GM12892 (cell line): Measurements from ENCODE around the gene HERC3.
"Not testable (repeated sequence)": the region's sequence is repeated elsewhere in the genome, so short reads cannot be mapped to it uniquely, and the experiment has no call there.

ENCODE experiments used
- DNase-seq: peaks from one replicate; pipeline ENCODE4 v3.0.0; 2011; ENCODE audit not compliant: insufficient read length
- FAIRE-seq: peaks from 2 replicates; lab custom pipeline; 2011; peaks lifted over from hg19 to GRCh38; lab: Jason Lieb, UNC
- POLR2A ChIP-seq: IDR thresholded peaks from 2 replicates; pipeline ENCODE4 v1.6.1; 2011; ENCODE audit warnings: low read depth, low read length, control low read depth
- POLR2AphosphoS5 ChIP-seq: IDR thresholded peaks from 2 replicates; pipeline ENCODE4 v1.6.1; 2011; ENCODE audit warnings: low read depth, low read length, control low read depth
- TAF1 ChIP-seq: IDR thresholded peaks from 2 replicates; pipeline ENCODE4 v1.6.1; 2011; ENCODE audit warnings: low read depth, mild to moderate bottlenecking, control low read depth, low read length, borderline replicate concordance

The HERC3 gene

DNA sequence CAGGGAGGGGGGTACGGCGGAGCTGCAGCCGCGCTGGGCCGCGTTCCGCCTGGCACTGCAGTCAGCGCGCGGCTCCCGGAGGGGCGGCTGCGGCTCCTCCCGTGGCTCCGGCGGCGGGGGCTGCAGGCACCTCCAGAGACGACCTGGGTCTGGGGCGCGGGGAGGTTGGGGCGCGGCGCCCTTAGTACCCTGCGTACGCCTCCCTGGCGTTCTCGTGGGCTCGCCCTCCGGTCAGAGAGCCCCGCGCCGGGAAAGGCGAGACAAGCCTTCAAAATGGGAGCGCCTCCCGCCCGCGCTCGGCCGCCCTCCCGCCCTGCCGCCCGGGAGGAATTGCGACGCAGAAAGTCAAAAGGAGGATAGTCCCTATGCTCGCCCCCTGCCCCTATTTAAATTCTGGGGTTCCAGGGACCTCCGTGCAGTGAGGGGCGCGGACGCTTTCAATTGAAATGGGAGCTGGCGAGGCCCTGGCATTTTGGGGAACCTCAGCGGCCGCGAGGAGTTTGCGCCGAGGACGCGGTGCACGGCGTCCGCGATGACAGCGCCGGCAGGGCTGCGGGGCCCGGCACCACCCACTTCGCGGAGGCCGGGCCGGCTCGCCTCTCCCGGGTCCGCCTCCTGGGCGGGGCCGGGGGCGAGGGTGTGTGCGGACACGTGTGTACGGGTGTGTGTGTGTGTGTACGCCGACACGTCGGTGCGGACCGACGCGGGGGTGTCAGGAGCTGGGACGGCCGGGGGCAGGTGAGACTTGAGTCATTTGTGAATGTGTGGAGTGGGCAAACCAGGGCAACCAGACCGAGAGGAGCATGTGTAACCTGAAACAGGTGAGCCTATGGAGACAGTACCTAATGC, 544 bp downstream of the HERC3 start:
- FAIRE-seq (peak; percentile 95), DNase-seq (peak; percentile 88)
- TF ChIP-seq POLR2A (no peak), POLR2AphosphoS5 (no peak), TAF1 (no peak)

- DNase-seq (no peak), FAIRE-seq (no peak)
- TF ChIP-seq POLR2AphosphoS5, result no peak
Observed at GRCh38 chr4:88597970-88598660, 5.8 kb downstream of the HERC3 start.

- TF ChIP-seq TAF1 (no peak), POLR2AphosphoS5 (no peak), POLR2A (no peak)
- no peak for DNase-seq
- FAIRE-seq, result no peak
Observed at GRCh38 chr4:88599298-88599697, 7.0 kb downstream of the HERC3 start.

- peak; percentile 46 for FAIRE-seq
- TF ChIP-seq POLR2A (no peak), TAF1 (no peak), POLR2AphosphoS5 (no peak)
- no peak for DNase-seq
Observed at GRCh38 chr4:88599714-88600113, 7.4 kb downstream of the HERC3 start.

DNA sequence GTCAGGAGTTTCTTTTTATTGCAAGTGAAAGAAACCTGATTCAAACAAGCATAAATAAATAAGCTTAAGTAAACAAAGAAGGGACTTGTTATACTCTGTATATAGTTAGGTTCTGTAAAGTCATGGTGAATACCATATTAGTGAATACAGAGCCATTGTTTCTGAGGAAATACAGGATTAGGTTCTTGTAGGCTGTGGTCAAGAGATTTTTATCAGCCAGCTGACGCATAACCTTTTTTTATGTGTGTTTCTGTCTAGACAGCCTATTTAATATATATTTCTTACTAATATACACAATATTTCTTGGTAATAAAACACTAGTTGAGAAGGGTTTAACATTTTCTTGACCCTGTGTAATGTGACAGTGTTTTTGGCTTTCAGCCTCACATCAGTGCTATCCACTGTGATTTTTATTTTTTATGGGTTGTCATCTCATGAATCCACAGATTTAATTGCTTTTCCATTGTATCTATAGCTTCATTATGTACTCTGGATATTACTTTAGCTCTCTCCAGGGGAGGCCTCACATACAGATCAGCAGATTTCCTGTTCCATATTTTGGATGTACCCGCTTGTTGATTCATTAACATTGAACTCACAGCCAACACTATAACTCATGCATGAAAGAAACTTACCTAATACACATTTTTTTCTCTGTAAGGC, 8.0 kb downstream of the HERC3 start:
- TF ChIP-seq POLR2AphosphoS5 (no peak), TAF1 (no peak), POLR2A (no peak)
- no peak for FAIRE-seq
- DNase-seq, result no peak

GRCh38 chr4:88604978-88605678, 12.8 kb downstream of the HERC3 start:
- TF ChIP-seq POLR2A, result no peak
- FAIRE-seq (no peak), DNase-seq (no peak)

GRCh38 chr4:88605736-88606135, 13.5 kb downstream of the HERC3 start:
- no peak for TF ChIP-seq POLR2AphosphoS5
- no peak for TF ChIP-seq POLR2A
- no peak for TF ChIP-seq TAF1
- no peak for FAIRE-seq
- no peak for DNase-seq

DNA sequence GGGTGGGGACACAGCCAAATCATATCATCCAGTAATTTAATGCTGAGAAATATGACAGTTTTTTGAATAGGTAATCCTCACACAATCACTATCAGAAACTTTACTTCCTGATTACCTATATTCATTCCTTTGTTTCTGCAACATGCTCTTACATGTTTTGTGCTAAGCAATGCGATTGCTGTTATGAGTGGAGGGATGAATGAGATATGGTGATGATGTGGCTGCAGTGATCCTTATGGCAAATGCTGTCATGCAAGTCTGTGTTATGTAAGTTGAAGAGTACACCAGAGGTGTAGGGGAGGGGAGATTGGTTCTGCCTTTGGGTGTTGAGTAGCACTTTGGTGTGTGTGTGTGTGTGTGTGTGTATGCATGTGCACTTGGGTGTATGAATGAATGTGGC, 14.6 kb downstream of the HERC3 start:
- no peak for DNase-seq
- FAIRE-seq, result no peak
- no peak for TF ChIP-seq TAF1
- TF ChIP-seq POLR2AphosphoS5, result no peak
- no peak for TF ChIP-seq POLR2A

- FAIRE-seq (no peak), DNase-seq (no peak)
- no peak for TF ChIP-seq POLR2AphosphoS5
- TF ChIP-seq POLR2A, result no peak
- TF ChIP-seq TAF1, result no peak
Observed at GRCh38 chr4:88609387-88609786, 17.1 kb downstream of the HERC3 start.

DNA sequence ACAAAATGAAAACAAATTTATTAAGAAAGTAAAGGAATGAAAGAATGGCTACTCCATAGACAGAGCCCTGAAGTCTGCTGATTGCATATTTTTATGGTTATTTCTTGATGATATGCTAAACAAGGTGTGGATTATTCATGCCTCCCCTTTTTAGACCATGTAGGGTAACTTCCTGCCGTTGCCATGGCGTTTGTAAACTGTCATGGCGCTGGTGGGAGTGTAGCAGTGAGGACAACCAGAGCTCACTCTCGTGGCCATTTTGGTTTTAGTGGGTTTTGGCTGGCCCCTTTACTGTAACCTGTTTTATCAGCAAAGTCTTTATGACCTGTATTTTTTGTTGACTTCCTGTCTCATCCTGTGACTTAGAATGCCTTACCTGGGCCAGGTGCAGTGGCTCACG, 17.5 kb downstream of the HERC3 start:
- FAIRE-seq, DNase-seq: not testable (repeated sequence)

DNA sequence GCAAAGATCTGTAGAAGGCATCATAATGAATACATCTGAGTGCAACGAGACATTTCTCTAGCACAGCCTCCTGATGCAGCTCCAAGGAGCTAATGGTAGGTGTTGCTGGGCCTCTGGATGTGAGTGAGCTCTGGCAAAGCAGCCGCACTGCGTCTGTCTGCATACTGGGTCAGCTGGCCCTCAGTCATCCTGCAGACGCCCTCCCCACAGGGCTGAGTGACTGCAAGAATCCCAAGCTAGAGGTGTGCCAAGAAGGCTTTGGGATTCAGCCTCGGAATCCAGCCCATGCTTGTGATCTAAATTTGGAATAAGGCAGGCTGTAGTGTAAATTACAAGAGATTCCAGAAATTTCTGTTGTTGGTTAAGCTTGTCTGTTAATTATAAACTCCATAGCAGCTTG, 18.5 kb downstream of the HERC3 start:
- DNase-seq, result no peak
- no peak for FAIRE-seq
- TF ChIP-seq POLR2AphosphoS5, result no peak
- TF ChIP-seq TAF1, result no peak
- no peak for TF ChIP-seq POLR2A
